GM12878 (cell line): ENCODE data around the gene IGSF22. TPM values are rescaled to one million over a fixed set of nuclear protein-coding genes. Genes with fewer than 3 reads are reported as not detected.

ENCODE experiments used
- BHLHE40 ChIP-seq, 2 experiments: fragments of 450-650 bp in 1 of 2; IDR thresholded peaks; 2 replicates each; pipeline ENCODE4 v1.6.1; 2011 to 2017; ENCODE audit warnings: low read depth in 2 of 2, borderline replicate concordance in 1 of 2, improper control_type of control experiment in 1 of 2, low read length in 1 of 2, mild to moderate bottlenecking in 1 of 2
- CBX5 ChIP-seq: sonication (generic); IDR thresholded peaks from 2 replicates; pipeline ENCODE4 v1.6.1; 2016; ENCODE audit warnings: low read depth, moderate library complexity, mild to moderate bottlenecking, inconsistent platforms
- CREB1 ChIP-seq: IDR thresholded peaks from 2 replicates; pipeline ENCODE4 v1.6.1; 2012; ENCODE audit warnings: low read depth, mild to moderate bottlenecking, inconsistent platforms
- E4F1 ChIP-seq: fragments of 450-650 bp; IDR thresholded peaks from 2 replicates; pipeline ENCODE4 v1.6.1; 2018; ENCODE audit warnings: borderline replicate concordance, mild to moderate bottlenecking; ENCODE audit not compliant: partially characterized antibody
- EGR1 ChIP-seq, 2 experiments: IDR thresholded peaks; 1 replicate in 1 of 2; 2 replicates in 1 of 2; pipeline ENCODE4 v1.6.1; 2011 to 2012; ENCODE audit warnings: low read depth in 2 of 2, low read length in 2 of 2, borderline replicate concordance in 1 of 2, mild to moderate bottlenecking in 1 of 2, moderate library complexity in 1 of 2
- EZH2 ChIP-seq: IDR thresholded peaks from 2 replicates; pipeline ENCODE4 v1.6.1; 2012; ENCODE audit warnings: low read depth, mild to moderate bottlenecking, control low read depth, inconsistent platforms, low read length, borderline replicate concordance; ENCODE audit not compliant: control insufficient read depth
- GATAD2B ChIP-seq: fragments of 450-650 bp; conservative IDR thresholded peaks from 2 replicates; pipeline ENCODE4 v1.6.1; 2017; ENCODE audit warnings: low read depth, mild to moderate bottlenecking, moderate library complexity
- IKZF2 ChIP-seq, 2 experiments: fragments of 450-650 bp; IDR thresholded peaks; 2 replicates each; pipeline ENCODE4 v1.6.1; 2017; ENCODE audit warnings: mild to moderate bottlenecking in 2 of 2, moderate library complexity in 2 of 2
- MAX ChIP-seq: IDR thresholded peaks from 2 replicates; pipeline ENCODE4 v1.6.1; 2012; ENCODE audit warnings: low read depth, low read length, improper control_type of control experiment
- MLLT1 ChIP-seq: fragments of 450-650 bp; IDR thresholded peaks from 2 replicates; pipeline ENCODE4 v1.6.1; 2016; ENCODE audit warnings: mild to moderate bottlenecking
- MXI1 ChIP-seq: fragments of 150-350 bp; IDR thresholded peaks from 2 replicates; pipeline ENCODE4 v1.6.1; 2011; ENCODE audit warnings: low read depth, mild to moderate bottlenecking, inconsistent platforms, low read length, improper control_type of control experiment
- POLR2AphosphoS2 ChIP-seq: IDR thresholded peaks from 2 replicates; pipeline ENCODE4 v1.6.1; 2011; ENCODE audit warnings: low read depth, mild to moderate bottlenecking, low read length, improper control_type of control experiment, moderate library complexity
- SMAD5 ChIP-seq: IDR thresholded peaks from 2 replicates; pipeline ENCODE4 v1.6.1; 2016; ENCODE audit warnings: antibody characterized with exemption, low read depth
- SMARCA5 ChIP-seq: fragments of 450-650 bp; IDR thresholded peaks from 2 replicates; pipeline ENCODE4 v1.6.1; 2017; ENCODE audit warnings: mild to moderate bottlenecking
- SPI1 ChIP-seq: IDR thresholded peaks from 2 replicates; pipeline ENCODE4 v1.6.1; 2011; ENCODE audit warnings: low read depth, mild to moderate bottlenecking, low read length, moderate library complexity, borderline replicate concordance; ENCODE audit not compliant: insufficient read depth
- SREBF1 ChIP-seq: IDR thresholded peaks from 2 replicates; pipeline ENCODE4 v1.6.1; 2012; ENCODE audit warnings: mild to moderate bottlenecking, low read length
- TCF7 ChIP-seq: IDR thresholded peaks from 2 replicates; pipeline ENCODE4 v1.6.1; 2014; ENCODE audit warnings: antibody characterized with exemption, borderline replicate concordance
- USF1 ChIP-seq: IDR thresholded peaks from 2 replicates; pipeline ENCODE4 v1.6.1; 2011; ENCODE audit warnings: borderline replicate concordance, low read depth, mild to moderate bottlenecking, moderate library complexity, mixed read lengths, low read length; ENCODE audit not compliant: insufficient read depth; ENCODE audit errors: extremely low read length
- ZBTB11 ChIP-seq: fragments of 450-650 bp; formaldehyde crosslinking; IDR thresholded peaks from 2 replicates; pipeline ENCODE4 v1.5.0; 2022; ENCODE audit warnings: mild to moderate bottlenecking, missing genetic modification characterization
- ZNF217 ChIP-seq: fragments of 450-650 bp; IDR thresholded peaks from 2 replicates; pipeline ENCODE4 v1.6.1; 2017; ENCODE audit warnings: antibody characterized with exemption, mild to moderate bottlenecking
- polyA plus RNA-seq, 11 experiments: library from polyadenylated mRNA; depleted of rRNA in 4 of 11; unstranded in 6 of 11; stranded (reverse) in 5 of 11; fragments of >200 nt; fragmentation: Nextera tagmentation in 4 of 11; fragmentation: Illumina TruSeq in 1 of 11; extraction: Ambion mirVana in 4 of 11; extraction: Trizol in 1 of 11; gene quantifications; 1 replicate in 1 of 11; 2 replicates in 10 of 11; pipeline versions ENCODE4 v1.2.1 to v1.2.3, GENCODE V29; 2011 to 2016; ENCODE audit warnings: inconsistent platforms in 2 of 11, missing spikeins in 2 of 11, low read depth in 1 of 11
- total RNA-seq, 4 experiments: library from RNA; depleted of rRNA in 3 of 4; stranded (reverse); fragments of >200 nt in 3 of 4; fragmentation: Illumina TruSeq in 1 of 4; extraction: Trizol in 1 of 4; gene quantifications; 2 replicates each; pipeline versions ENCODE4 v1.2.1 to v1.2.3, GENCODE V29; 2013 to 2021

The IGSF22 gene
- total and polyA plus RNA-seq, 10 of the 15 experiments (the other 5 are each of a cell fraction or from before 2014, with no cell fraction given) = 0.02 to 0.18 TPM; not detected in 8

GRCh38 chr11:18698341-18699268 is 27.4 kb downstream of the IGSF22 start, which contains the start of gene TMEM86A (continued):
- TF ChIP-seq ZBTB11 (CRISPR knock-in tag) (no peak), ZNF217 (no peak; the same call in 1 of the 2 replicates), BHLHE40 (IDR thresholded peaks at IDR 0.05; ENCODE audit: borderline replicate concordance in 1 of 2, low read depth in 2 of 2, low read length in 1 of 2) (peak; percentile 69 to 84; a peak in 3 of 4 replicates), SMAD5 (no peak), IKZF2 (IDR thresholded peaks at IDR 0.05) (no peak), E4F1 (no peak), GATAD2B (peak; percentile 67; the same call in 1 of the 2 replicates), MAX (no peak), MXI1 (no peak), SMARCA5 (no peak), POLR2AphosphoS2 (no peak), EZH2 (no peak), EGR1 (IDR thresholded peaks at IDR 0.05; ENCODE audit: borderline replicate concordance in 1 of 2, low read depth in 2 of 2, low read length in 2 of 2) (0 out of 3 replicates have a peak, but pooled peaks of 1 of the 2 experiments have one; percentile 13), CREB1 (peak; percentile 50; the same call in 1 of the 2 replicates), SREBF1 (no peak), MLLT1 (no peak), TCF7 (no peak), SPI1 (no peak), USF1 (peak; percentile 72), CBX5 (no peak)
